ENCODE results near the gene APLP1.

DNA sequence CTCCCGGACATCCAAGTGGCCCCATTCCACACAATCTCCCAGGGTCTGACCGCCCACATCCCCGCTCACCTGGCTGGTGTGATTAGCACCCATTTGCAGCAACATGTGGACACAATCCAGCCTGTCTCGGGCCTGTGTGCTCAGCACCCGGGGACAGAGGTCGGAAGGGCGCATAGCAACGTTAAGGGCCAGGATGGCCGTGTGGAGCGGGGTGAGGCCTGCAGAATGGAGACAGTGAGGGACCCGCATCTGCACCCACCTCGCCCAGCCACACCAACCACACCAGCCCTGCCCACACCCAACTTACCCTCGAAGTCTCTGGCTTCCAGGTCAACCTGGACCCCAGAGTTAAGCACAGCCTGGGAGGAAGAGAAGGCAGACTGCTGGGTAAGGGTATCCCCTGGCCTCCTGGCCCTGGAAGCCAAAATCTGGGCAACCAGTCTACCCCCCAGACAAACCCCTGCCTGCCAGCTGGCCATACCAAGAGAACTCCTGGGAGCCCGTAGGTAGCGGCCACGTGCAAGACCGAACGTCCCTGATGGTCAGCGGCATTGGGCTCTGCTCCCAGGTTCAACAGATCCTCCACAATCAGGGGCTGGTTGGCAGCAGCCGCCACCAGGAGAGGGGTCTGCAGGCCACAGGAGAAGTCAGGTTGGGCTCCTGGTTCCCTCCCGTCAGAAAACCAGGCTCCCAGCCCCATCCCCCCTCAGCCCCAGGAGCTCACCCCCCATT lies 27.7 kb downstream of the APLP1 start:
- TF ChIP-seq, protein P1, sequence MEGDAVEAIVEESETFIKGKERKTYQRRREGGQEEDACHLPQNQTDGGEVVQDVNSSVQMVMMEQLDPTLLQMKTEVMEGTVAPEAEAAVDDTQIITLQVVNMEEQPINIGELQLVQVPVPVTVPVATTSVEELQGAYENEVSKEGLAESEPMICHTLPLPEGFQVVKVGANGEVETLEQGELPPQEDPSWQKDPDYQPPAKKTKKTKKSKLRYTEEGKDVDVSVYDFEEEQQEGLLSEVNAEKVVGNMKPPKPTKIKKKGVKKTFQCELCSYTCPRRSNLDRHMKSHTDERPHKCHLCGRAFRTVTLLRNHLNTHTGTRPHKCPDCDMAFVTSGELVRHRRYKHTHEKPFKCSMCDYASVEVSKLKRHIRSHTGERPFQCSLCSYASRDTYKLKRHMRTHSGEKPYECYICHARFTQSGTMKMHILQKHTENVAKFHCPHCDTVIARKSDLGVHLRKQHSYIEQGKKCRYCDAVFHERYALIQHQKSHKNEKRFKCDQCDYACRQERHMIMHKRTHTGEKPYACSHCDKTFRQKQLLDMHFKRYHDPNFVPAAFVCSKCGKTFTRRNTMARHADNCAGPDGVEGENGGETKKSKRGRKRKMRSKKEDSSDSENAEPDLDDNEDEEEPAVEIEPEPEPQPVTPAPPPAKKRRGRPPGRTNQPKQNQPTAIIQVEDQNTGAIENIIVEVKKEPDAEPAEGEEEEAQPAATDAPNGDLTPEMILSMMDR (IDR thresholded peaks at IDR 0.05): no peak
- no peak for TF ChIP-seq POLR2A (IDR thresholded peaks at IDR 0.05)
